Neural cell (in vitro differentiated cells): ENCODE data around the gene HNRNPH2. TPM values are rescaled to one million over a fixed set of nuclear protein-coding genes. Genes with fewer than 3 reads are reported as not detected.

Source experiments
- H2AFZ ChIP-seq: fragments of 200-600, 300-800 bp; sonication (generic), shearing (Covaris generic); 2 replicates; pipeline ENCODE4 v1.6.0; 2014; ENCODE audit warnings: low read depth, mild to moderate bottlenecking, antibody characterized with exemption, low read length, moderate library complexity
- H3F3A ChIP-seq: fragments of 200-600 bp; shearing (Covaris generic); 2 replicates; pipeline ENCODE4 v1.6.1; 2016; ENCODE audit warnings: mild to moderate bottlenecking, moderate library complexity, mixed read lengths, antibody characterized with exemption, low read length; ENCODE audit not compliant: insufficient read depth, poor library complexity, severe bottlenecking
- H3K27ac ChIP-seq: fragments of 200-600, 300-800 bp; sonication (generic), shearing (Covaris generic); 2 replicates; pipeline ENCODE4 v1.5.1; 2014; ENCODE audit warnings: mild to moderate bottlenecking, low read length, moderate library complexity
- H3K27me3 ChIP-seq: fragments of 300-800, 200-600 bp; sonication (generic), shearing (Covaris generic); 2 replicates; pipeline ENCODE4 v1.6.0; 2014; ENCODE audit warnings: mild to moderate bottlenecking, low read depth, low read length, moderate library complexity; ENCODE audit not compliant: insufficient read depth
- H3K36me3 ChIP-seq: fragments of 300-800, 200-600 bp; sonication (generic), shearing (Covaris generic); 2 replicates; pipeline ENCODE4 v1.5.1; 2014; ENCODE audit warnings: mild to moderate bottlenecking, antibody characterized with exemption, low read length, moderate library complexity; ENCODE audit not compliant: insufficient read depth
- H3K4me2 ChIP-seq: fragments of 300-800, 200-600 bp; sonication (generic), shearing (Covaris generic); 2 replicates; pipeline ENCODE4 v1.6.0; 2014; ENCODE audit warnings: mild to moderate bottlenecking, low read length
- H3K4me3 ChIP-seq: fragments of 300-800, 200-600 bp; sonication (generic), shearing (Covaris generic); 2 replicates; pipeline ENCODE4 v1.5.1; 2014; ENCODE audit warnings: mild to moderate bottlenecking, low read length, moderate library complexity
- H3K79me2 ChIP-seq: fragments of 200-600 bp; shearing (Covaris generic); replicated peaks from 2 replicates; pipeline ENCODE4 v1.6.0; 2014; ENCODE audit warnings: mild to moderate bottlenecking, low read length, moderate library complexity; ENCODE audit not compliant: insufficient read depth
- H3K9ac ChIP-seq: fragments of 300-800, 200-600 bp; sonication (generic), shearing (Covaris generic); 2 replicates; pipeline ENCODE4 v1.6.1; 2016; ENCODE audit warnings: mild to moderate bottlenecking, low read length, mixed read lengths
- H3K9me2 ChIP-seq: fragments of 200-600 bp; shearing (Covaris generic); 2 replicates; pipeline ENCODE4 v1.6.1; 2016; ENCODE audit warnings: mild to moderate bottlenecking, low read length, mixed read lengths; ENCODE audit not compliant: insufficient read depth
- H3K9me3 ChIP-seq: fragments of 200-600, 300-800 bp; sonication (generic), shearing (Covaris generic); 2 replicates; pipeline ENCODE4 v1.6.1; 2016; ENCODE audit warnings: mild to moderate bottlenecking, mixed run types, low read length, moderate library complexity, mixed read lengths
- H4K20me1 ChIP-seq: fragments of 200-600 bp; shearing (Covaris generic); 2 replicates; pipeline ENCODE4 v1.6.1; 2016; ENCODE audit warnings: mild to moderate bottlenecking, mixed run types; ENCODE audit not compliant: insufficient read depth
- EP300 ChIP-seq: fragments of 450-650 bp; conservative IDR thresholded peaks from 2 replicates; pipeline ENCODE4 v1.6.1; 2014; ENCODE audit warnings: antibody characterized with exemption, mild to moderate bottlenecking, moderate library complexity; ENCODE audit not compliant: poor library complexity, severe bottlenecking
- EZH2 ChIP-seq: fragments of 200-600, 300-800 bp; shearing (Covaris generic), sonication (generic); IDR thresholded peaks from 2 replicates; pipeline ENCODE4 v1.6.1; 2014; ENCODE audit warnings: antibody characterized with exemption, low read length, borderline replicate concordance, mild to moderate bottlenecking; ENCODE audit not compliant: insufficient read depth, poor library complexity, severe bottlenecking
- MXI1 ChIP-seq: fragments of 450-650 bp; conservative IDR thresholded peaks from 2 replicates; pipeline ENCODE4 v1.6.1; 2014; ENCODE audit warnings: antibody characterized with exemption, mild to moderate bottlenecking; ENCODE audit not compliant: poor library complexity, severe bottlenecking
- POLR2AphosphoS5 ChIP-seq: IDR thresholded peaks from 2 replicates; pipeline ENCODE4 v1.6.1; 2012
- RAD21 ChIP-seq: fragments of 450-650 bp; conservative IDR thresholded peaks from 2 replicates; pipeline ENCODE4 v1.6.1; 2014; ENCODE audit warnings: antibody characterized with exemption, mild to moderate bottlenecking, moderate library complexity
- SMC3 ChIP-seq: fragments of 450-650 bp; conservative IDR thresholded peaks from 2 replicates; pipeline ENCODE4 v1.6.1; 2014; ENCODE audit warnings: antibody characterized with exemption, mild to moderate bottlenecking, moderate library complexity; ENCODE audit not compliant: poor library complexity
- TAF1 ChIP-seq: IDR thresholded peaks from 2 replicates; pipeline ENCODE4 v1.6.1; 2012; ENCODE audit warnings: low read depth
- polyA plus RNA-seq: library from polyadenylated mRNA; depleted of rRNA; stranded (reverse); fragments of >200 nt; gene quantifications from 2 replicates; pipeline ENCODE4 v1.2.3, GENCODE V29; 2014
- TF ChIP-seq, protein P1 (sequence below): IDR thresholded peaks from 2 replicates; pipeline ENCODE4 v1.6.1; 2012; ENCODE audit warnings: borderline replicate concordance
- TF ChIP-seq, protein P2 (sequence below): fragments of 450-650 bp; IDR thresholded peaks from 2 replicates; pipeline ENCODE4 v1.5.1; 2014; ENCODE audit warnings: antibody characterized with exemption, mild to moderate bottlenecking, moderate library complexity; ENCODE audit not compliant: poor library complexity, severe bottlenecking

HNRNPH2 gene
- polyA plus RNA-seq, 1 donor from 2014 or later = 167 TPM

DNA sequence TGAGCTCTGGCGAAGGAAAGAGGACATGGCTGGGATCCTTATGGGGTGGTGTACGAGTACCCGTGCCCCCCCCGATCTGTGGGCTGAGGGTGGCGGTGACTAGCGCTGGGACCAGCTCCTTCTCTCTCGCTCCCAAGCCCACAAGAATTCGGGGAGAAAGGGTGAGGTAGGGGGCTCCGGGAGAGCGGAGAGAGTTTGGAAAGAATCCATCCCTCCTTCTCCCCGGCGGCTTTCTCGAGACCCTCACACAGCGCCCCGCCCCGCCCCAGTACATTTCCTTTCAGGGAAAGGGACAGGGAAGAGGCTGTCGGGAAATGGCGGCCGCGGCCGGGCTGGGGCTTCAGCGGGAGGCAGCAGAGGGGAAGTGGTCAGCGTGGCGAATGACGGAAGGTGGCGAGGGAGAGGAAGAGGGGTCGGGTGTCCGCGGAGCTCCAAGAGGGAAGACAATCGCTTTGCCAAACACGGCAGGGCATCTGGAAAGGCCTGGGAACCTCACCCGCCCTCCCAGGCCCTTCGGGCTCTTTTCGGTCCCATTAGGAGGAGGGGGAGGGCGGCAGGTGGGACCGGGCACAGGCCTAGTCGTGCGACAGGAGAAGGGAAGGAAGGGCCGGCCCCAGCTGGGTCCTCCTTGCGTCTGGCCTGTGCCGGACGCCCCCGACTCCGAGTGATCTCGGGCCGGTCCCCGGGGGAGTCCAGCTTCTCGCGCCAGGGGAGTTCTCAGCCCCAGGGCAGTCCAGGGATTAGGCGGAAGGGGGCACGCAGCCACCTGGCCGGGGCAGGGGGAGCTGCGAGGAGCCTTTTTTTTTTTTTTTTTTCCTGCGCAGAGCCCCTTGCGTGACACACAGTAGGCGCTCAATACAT is 10.2 kb downstream of the HNRNPH2 start:
- H2AFZ ChIP-seq = no peak overlapping the region
- no peaks in the 10 kb centered on the region for H3F3A ChIP-seq
- H3K27me3 ChIP-seq = no peaks in the 10 kb centered on the region
- no peak for TF ChIP-seq MXI1
- TF ChIP-seq EP300 = no peak
- TF ChIP-seq RAD21 = no peak
- peak; percentile 16 for TF ChIP-seq POLR2AphosphoS5
- H3K9ac ChIP-seq = peak overlapping the region; percentile 60
- no peak overlapping the region for H3K4me2 ChIP-seq
- peak overlapping the region; percentile 62 for H3K4me3 ChIP-seq
- H3K9me2 ChIP-seq = no peaks in the 10 kb centered on the region
- H3K9me3 ChIP-seq = no peaks in the 10 kb centered on the region
- H3K36me3 ChIP-seq = no peaks in the 10 kb centered on the region
- H3K27ac ChIP-seq = no peak overlapping the region
- no peaks in the 10 kb centered on the region for H4K20me1 ChIP-seq
- H3K79me2 ChIP-seq = no peaks in the 10 kb centered on the region

- no peaks in the 10 kb centered on the region for H3K9me2 ChIP-seq
- no peak overlapping the region for H3K4me3 ChIP-seq
- no peaks in the 10 kb centered on the region for H3K79me2 ChIP-seq
- TF ChIP-seq, protein P1, sequence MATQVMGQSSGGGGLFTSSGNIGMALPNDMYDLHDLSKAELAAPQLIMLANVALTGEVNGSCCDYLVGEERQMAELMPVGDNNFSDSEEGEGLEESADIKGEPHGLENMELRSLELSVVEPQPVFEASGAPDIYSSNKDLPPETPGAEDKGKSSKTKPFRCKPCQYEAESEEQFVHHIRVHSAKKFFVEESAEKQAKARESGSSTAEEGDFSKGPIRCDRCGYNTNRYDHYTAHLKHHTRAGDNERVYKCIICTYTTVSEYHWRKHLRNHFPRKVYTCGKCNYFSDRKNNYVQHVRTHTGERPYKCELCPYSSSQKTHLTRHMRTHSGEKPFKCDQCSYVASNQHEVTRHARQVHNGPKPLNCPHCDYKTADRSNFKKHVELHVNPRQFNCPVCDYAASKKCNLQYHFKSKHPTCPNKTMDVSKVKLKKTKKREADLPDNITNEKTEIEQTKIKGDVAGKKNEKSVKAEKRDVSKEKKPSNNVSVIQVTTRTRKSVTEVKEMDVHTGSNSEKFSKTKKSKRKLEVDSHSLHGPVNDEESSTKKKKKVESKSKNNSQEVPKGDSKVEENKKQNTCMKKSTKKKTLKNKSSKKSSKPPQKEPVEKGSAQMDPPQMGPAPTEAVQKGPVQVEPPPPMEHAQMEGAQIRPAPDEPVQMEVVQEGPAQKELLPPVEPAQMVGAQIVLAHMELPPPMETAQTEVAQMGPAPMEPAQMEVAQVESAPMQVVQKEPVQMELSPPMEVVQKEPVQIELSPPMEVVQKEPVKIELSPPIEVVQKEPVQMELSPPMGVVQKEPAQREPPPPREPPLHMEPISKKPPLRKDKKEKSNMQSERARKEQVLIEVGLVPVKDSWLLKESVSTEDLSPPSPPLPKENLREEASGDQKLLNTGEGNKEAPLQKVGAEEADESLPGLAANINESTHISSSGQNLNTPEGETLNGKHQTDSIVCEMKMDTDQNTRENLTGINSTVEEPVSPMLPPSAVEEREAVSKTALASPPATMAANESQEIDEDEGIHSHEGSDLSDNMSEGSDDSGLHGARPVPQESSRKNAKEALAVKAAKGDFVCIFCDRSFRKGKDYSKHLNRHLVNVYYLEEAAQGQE = no peak
- TF ChIP-seq EZH2 (no peak), EP300 (no peak), POLR2AphosphoS5 (no peak), TAF1 (no peak), RAD21 (no peak), SMC3 (no peak), MXI1 (no peak)
- TF ChIP-seq, protein P2, sequence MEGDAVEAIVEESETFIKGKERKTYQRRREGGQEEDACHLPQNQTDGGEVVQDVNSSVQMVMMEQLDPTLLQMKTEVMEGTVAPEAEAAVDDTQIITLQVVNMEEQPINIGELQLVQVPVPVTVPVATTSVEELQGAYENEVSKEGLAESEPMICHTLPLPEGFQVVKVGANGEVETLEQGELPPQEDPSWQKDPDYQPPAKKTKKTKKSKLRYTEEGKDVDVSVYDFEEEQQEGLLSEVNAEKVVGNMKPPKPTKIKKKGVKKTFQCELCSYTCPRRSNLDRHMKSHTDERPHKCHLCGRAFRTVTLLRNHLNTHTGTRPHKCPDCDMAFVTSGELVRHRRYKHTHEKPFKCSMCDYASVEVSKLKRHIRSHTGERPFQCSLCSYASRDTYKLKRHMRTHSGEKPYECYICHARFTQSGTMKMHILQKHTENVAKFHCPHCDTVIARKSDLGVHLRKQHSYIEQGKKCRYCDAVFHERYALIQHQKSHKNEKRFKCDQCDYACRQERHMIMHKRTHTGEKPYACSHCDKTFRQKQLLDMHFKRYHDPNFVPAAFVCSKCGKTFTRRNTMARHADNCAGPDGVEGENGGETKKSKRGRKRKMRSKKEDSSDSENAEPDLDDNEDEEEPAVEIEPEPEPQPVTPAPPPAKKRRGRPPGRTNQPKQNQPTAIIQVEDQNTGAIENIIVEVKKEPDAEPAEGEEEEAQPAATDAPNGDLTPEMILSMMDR = no peak
- H3K27me3 ChIP-seq = no peaks in the 10 kb centered on the region
- H2AFZ ChIP-seq = no peak overlapping the region
- H3F3A ChIP-seq = no peaks in the 10 kb centered on the region
- H3K4me2 ChIP-seq = no peak overlapping the region
- no peak overlapping the region for H3K27ac ChIP-seq
- no peaks in the 10 kb centered on the region for H4K20me1 ChIP-seq
- H3K9me3 ChIP-seq = no peaks in the 10 kb centered on the region
- no peaks in the 10 kb centered on the region for H3K36me3 ChIP-seq
- H3K9ac ChIP-seq = no peak overlapping the region
Measured at GRCh38 chrX:101419489-101419888, 11.5 kb downstream of the HNRNPH2 start.
